Measurements from ENCODE around the gene SEC24C.

SEC24C gene

GRCh38 chr10:73797324-73798025 lies 53.3 kb downstream of the SEC24C start:
- no peaks in the 10 kb centered on the region for H3K36me3 ChIP-seq (ENCODE audit: control insufficient read depth, insufficient read depth, low read length)
- H3K9ac ChIP-seq: no peak overlapping the region
- no peaks in the 10 kb centered on the region for H3K4me1 ChIP-seq
- H3K27ac ChIP-seq: no peak overlapping the region
- no peak overlapping the region for H3K4me3 ChIP-seq (ENCODE audit: low read depth, low read length)
- H3K79me2 ChIP-seq: no peaks in the 10 kb centered on the region
- H3K4me2 ChIP-seq (ENCODE audit: low read length): no peak overlapping the region
- no peak overlapping the region for H2AFZ ChIP-seq
- no peaks in the 10 kb centered on the region for H3K27me3 ChIP-seq (ENCODE audit: control insufficient read depth, insufficient read depth, low read length)
- H3K9me3 ChIP-seq (ENCODE audit: control insufficient read depth, low read length): no peaks in the 10 kb centered on the region
- TF ChIP-seq CTCF (IDR thresholded peaks at IDR 0.05): no peak

GRCh38 chr10:73798087-73798486 lies 53.9 kb downstream of the SEC24C start:
- TF ChIP-seq CTCF (IDR thresholded peaks at IDR 0.05): no peak
- H3K27me3 ChIP-seq (ENCODE audit: control insufficient read depth, insufficient read depth, low read length): no peaks in the 10 kb centered on the region
- H3K79me2 ChIP-seq: no peaks in the 10 kb centered on the region
- no peaks in the 10 kb centered on the region for H3K4me1 ChIP-seq
- no peak overlapping the region for H3K4me3 ChIP-seq (ENCODE audit: low read depth, low read length)
- H3K4me2 ChIP-seq (ENCODE audit: low read length): no peak overlapping the region
- H3K27ac ChIP-seq: no peak overlapping the region
- no peaks in the 10 kb centered on the region for H3K36me3 ChIP-seq (ENCODE audit: control insufficient read depth, insufficient read depth, low read length)
- no peak overlapping the region for H2AFZ ChIP-seq
- H3K9ac ChIP-seq: no peak overlapping the region
- H3K9me3 ChIP-seq (ENCODE audit: control insufficient read depth, low read length): no peaks in the 10 kb centered on the region

GRCh38 chr10:73798927-73799560 lies 54.9 kb downstream of the SEC24C start:
- no peak overlapping the region for H3K4me2 ChIP-seq (ENCODE audit: low read length)
- H3K36me3 ChIP-seq (ENCODE audit: control insufficient read depth, insufficient read depth, low read length): no peaks in the 10 kb centered on the region
- H2AFZ ChIP-seq: no peak overlapping the region
- no peak for TF ChIP-seq CTCF (IDR thresholded peaks at IDR 0.05)
- no peak overlapping the region for H3K9ac ChIP-seq
- H3K27me3 ChIP-seq (ENCODE audit: control insufficient read depth, insufficient read depth, low read length): no peaks in the 10 kb centered on the region
- H3K4me3 ChIP-seq (ENCODE audit: low read depth, low read length): no peak overlapping the region
- no peak overlapping the region for H3K27ac ChIP-seq
- no peaks in the 10 kb centered on the region for H3K9me3 ChIP-seq (ENCODE audit: control insufficient read depth, low read length)
- H3K4me1 ChIP-seq: no peaks in the 10 kb centered on the region
- no peaks in the 10 kb centered on the region for H3K79me2 ChIP-seq

GRCh38 chr10:73799899-73800559 lies 55.9 kb downstream of the SEC24C start:
- H3K4me1 ChIP-seq: no peaks in the 10 kb centered on the region
- TF ChIP-seq CTCF (IDR thresholded peaks at IDR 0.05): no peak
- no peaks in the 10 kb centered on the region for H3K9me3 ChIP-seq (ENCODE audit: control insufficient read depth, low read length)
- H3K4me3 ChIP-seq (ENCODE audit: low read depth, low read length): no peak overlapping the region
- no peak overlapping the region for H3K27ac ChIP-seq
- H2AFZ ChIP-seq: no peak overlapping the region
- no peaks in the 10 kb centered on the region for H3K27me3 ChIP-seq (ENCODE audit: control insufficient read depth, insufficient read depth, low read length)
- H3K4me2 ChIP-seq (ENCODE audit: low read length): no peak overlapping the region
- H3K36me3 ChIP-seq (ENCODE audit: control insufficient read depth, insufficient read depth, low read length): no peaks in the 10 kb centered on the region
- no peak overlapping the region for H3K9ac ChIP-seq
- H3K79me2 ChIP-seq: no peaks in the 10 kb centered on the region
